Kidney epithelial cell (primary cell): ENCODE results near the gene GPR143. TPM values are rescaled to one million over a fixed set of nuclear protein-coding genes. Genes with fewer than 3 reads are reported as not detected.

Experiments used
- DNase-seq: peaks from one replicate; pipeline ENCODE4 v3.0.0-alpha.2; 2010; ENCODE audit warnings: low read depth
- H3K27me3 ChIP-seq: 2 replicates; pipeline ENCODE4 v1.6.0; 2011; ENCODE audit warnings: low read length; ENCODE audit not compliant: control insufficient read depth, insufficient read depth
- H3K36me3 ChIP-seq: 2 replicates; pipeline ENCODE4 v1.5.1; 2011; ENCODE audit warnings: low read length; ENCODE audit not compliant: control insufficient read depth, insufficient read depth
- H3K4me3 ChIP-seq: 2 replicates; pipeline ENCODE4 v1.5.1; 2011; ENCODE audit warnings: low read depth, mild to moderate bottlenecking, control low read depth, low read length
- total RNA-seq: library from RNA; depleted of rRNA; stranded (reverse); fragments of >200 nt; gene quantifications from 2 replicates; pipeline ENCODE4 v1.2.3, GENCODE V29; 2015
- TF ChIP-seq, protein P1 (sequence below): IDR thresholded peaks from 2 replicates; pipeline ENCODE4 v1.5.1; 2011; ENCODE audit warnings: mild to moderate bottlenecking, moderate library complexity, low read length, control low read depth, inconsistent platforms; ENCODE audit not compliant: insufficient read depth, poor library complexity, severe bottlenecking

The GPR143 gene
- total RNA-seq, 1 donor from 2014 or later, result 18.7 TPM

DNA sequence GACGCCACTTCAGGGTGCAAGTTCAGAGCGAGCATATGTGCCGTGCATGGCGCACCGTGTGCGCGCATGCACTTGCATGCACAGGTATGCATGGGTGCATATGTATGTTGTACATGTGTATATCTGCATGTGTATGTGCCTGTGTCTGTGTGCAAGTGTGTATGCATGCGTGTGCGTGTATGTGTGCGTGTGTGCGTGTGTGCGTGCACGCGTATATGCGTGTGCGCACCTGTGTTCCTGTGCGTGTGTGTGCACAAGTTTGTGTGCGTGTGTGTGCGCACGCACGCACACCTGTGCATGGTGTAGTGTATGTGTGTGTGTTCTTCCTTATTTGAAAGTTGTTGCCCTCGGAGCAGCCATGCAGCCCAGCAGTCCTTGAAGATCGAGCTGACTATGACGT, 76.8 kb downstream of the GPR143 start:
- TF ChIP-seq, protein P1, sequence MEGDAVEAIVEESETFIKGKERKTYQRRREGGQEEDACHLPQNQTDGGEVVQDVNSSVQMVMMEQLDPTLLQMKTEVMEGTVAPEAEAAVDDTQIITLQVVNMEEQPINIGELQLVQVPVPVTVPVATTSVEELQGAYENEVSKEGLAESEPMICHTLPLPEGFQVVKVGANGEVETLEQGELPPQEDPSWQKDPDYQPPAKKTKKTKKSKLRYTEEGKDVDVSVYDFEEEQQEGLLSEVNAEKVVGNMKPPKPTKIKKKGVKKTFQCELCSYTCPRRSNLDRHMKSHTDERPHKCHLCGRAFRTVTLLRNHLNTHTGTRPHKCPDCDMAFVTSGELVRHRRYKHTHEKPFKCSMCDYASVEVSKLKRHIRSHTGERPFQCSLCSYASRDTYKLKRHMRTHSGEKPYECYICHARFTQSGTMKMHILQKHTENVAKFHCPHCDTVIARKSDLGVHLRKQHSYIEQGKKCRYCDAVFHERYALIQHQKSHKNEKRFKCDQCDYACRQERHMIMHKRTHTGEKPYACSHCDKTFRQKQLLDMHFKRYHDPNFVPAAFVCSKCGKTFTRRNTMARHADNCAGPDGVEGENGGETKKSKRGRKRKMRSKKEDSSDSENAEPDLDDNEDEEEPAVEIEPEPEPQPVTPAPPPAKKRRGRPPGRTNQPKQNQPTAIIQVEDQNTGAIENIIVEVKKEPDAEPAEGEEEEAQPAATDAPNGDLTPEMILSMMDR, result no peak
- DNase-seq, result no peak
- Histone ChIP-seq H3K27me3 (no peaks in the 10 kb centered on the region), H3K36me3 (no peaks in the 10 kb centered on the region), H3K4me3 (no peak overlapping the region)

DNA sequence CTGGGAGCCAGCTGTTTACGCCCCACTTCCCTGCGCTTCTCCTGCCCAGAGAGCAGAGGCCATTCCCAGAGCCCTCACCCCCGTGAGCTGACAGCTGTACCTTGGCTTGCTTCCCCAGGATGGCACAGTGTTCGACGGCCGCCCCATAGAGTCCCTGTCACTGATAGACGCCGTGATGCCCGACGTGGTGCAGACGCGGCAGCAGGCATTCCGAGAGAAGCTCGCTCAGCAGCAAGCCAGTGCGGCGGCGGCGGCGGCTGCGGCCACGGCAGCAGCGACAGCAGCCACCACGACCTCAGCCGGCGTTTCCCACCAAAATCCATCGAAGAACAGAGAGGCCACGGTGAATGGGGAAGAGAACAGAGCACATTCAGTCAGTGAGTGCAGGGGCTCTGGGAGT, 77.7 kb downstream of the GPR143 start:
- TF ChIP-seq, protein P1, result no peak
- H3K36me3 ChIP-seq, result no peaks in the 10 kb centered on the region
- DNase-seq, result no peak
- no peak overlapping the region for H3K4me3 ChIP-seq
- no peaks in the 10 kb centered on the region for H3K27me3 ChIP-seq

DNA sequence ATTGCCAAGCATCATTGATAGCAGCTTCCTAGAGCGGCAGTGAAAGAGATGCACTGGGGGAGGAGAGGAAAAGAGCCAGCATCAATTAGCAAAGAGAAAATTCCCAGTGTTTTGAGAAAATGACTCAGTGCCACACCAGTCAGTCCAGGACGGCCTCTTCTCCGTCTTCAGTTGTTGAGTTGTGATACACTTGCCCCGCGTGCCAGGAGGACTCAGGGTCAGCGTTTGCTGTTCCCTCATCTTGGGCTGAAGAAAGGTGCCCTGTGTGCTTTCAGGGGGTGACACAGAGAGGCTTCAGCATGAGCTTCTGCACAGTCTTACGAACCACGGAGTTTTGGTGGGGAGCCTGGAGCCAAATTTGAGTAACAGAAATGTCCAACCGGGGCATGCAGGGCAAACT, 82.3 kb downstream of the GPR143 start:
- TF ChIP-seq, protein P1, result no peak
- no peak for DNase-seq
- Histone ChIP-seq H3K4me3 (no peak overlapping the region), H3K36me3 (peaks cover 2% of the 10 kb centered on the region), H3K27me3 (no peaks in the 10 kb centered on the region)

DNA sequence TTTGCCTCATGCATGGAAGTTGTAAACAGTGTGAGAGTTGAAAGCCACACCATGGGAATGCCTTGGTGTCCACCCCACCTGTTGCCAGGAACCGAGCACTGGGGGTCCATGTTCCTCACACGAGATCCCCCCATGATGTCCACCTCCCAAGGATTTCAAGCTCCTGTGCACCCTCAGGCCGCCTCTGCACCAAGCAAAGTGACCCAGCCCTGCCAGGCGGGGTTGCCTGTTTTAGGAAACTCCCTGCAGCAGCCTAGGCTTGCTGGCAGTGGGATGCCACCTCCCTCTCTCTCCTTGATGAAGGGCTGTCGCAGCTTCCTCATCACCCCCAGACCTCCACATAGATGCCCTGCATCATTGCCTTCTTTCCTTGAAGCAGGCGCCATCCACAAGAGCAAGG, 82.8 kb downstream of the GPR143 start:
- no peaks in the 10 kb centered on the region for H3K27me3 ChIP-seq
- no peak overlapping the region for H3K4me3 ChIP-seq
- peaks cover 2% of the 10 kb centered on the region for H3K36me3 ChIP-seq
- no peak for DNase-seq
- TF ChIP-seq, protein P1, result no peak

DNA sequence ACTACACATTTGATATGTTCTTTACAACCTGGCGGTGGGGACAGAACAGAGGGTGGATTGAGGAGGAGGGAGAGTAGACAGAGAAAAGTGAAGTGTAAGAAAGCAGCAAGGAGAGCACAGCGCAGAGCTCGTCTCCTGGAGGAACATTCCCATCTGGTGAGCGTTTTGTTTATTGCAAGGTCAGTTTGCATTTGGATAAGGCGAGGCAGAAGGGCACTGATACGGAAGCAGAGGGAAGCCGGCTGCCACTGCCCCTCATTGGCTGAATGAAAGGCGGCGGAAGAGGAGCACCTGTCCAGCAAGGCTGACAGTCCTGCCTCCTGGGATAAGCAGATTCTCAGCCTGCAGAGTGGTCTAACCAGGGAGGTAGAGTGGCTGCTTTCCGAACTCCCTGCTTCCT, 83.2 kb downstream of the GPR143 start:
- H3K4me3 ChIP-seq, result no peak overlapping the region
- H3K27me3 ChIP-seq, result no peaks in the 10 kb centered on the region
- H3K36me3 ChIP-seq, result peaks cover 2% of the 10 kb centered on the region
- no peak for DNase-seq
- TF ChIP-seq, protein P1, result no peak

DNA sequence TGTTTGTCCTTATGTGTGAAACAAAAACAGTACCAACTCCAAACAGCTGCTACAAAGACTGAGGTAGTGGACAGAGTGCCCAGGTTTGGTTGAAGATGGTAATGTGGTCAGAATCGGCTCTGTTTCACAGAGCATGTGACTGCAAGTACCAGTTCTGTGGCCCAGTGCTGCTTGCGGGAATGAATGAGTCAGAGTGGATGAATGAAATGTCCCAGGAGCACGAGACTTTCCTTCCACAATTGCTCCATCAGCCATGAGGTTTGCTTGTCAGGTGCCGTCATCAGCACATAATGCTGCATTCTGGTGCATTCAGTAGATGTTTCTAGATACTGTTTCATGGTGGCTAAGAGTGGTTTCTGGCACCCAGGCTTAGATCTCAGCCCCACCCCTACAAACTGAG, 84.2 kb downstream of the GPR143 start:
- DNase-seq, result no peak
- no peaks in the 10 kb centered on the region for H3K27me3 ChIP-seq
- no peak overlapping the region for H3K4me3 ChIP-seq
- H3K36me3 ChIP-seq, result peaks cover 2% of the 10 kb centered on the region
- TF ChIP-seq, protein P1, result no peak
